ENCODE data around the gene PLEKHG7. TPM values are rescaled to one million over a fixed set of nuclear protein-coding genes. Genes with fewer than 3 reads are reported as not detected.

The PLEKHG7 gene
- total and polyA plus RNA-seq, 2 of the 8 experiments (the other 6 are each of a cell fraction or from before 2014, with no cell fraction given) = not detected

DNA sequence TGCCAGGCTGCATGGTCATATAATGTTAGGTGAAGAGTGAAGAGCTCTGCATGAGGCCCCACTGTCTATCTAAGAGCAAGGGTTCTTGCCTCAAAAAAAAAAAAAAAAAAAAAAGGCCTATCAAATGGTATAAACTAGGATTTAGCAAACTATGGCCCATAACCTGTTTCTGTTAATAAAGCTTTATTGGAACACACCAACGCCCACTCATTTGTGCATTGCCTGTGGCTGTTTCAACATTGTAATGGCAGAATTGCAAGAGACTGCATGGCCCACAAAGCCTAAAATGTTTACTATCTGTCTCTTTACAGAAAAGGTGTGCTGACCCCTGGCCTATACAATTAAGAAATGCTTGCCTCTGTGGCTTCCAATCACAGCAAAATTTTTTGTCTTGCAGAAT, 12.8 kb downstream of the PLEKHG7 start:
- Histone ChIP-seq H3K18ac (ENCODE audit: extremely low read depth, low read length) (no peak overlapping the region), H3K4me1 (replicated peaks in 1 of 4; ENCODE audit: control insufficient read depth in 3 of 4, insufficient read depth in 4 of 4, low read length in 3 of 4) (peaks cover 0 to 2% (median 0%) of the 10 kb centered on the region in 4 experiments; a peak in 1 of 7 replicates), H3K23me2 (ENCODE audit: low read depth, low read length) (no peaks in the 10 kb centered on the region), H4K8ac (ENCODE audit: extremely low read depth, insufficient read depth, low read length) (no peak overlapping the region), H3K4ac (replicated peaks; ENCODE audit: insufficient read length, low read depth, low read length) (no peak overlapping the region), H3K23ac (ENCODE audit: insufficient read length) (no peak overlapping the region), H3K79me1 (ENCODE audit: low read depth, low read length) (no peaks in the 10 kb centered on the region), H3K4me2 (ENCODE audit: insufficient read depth in 1 of 2, low read depth in 2 of 2, low read length in 2 of 2) (no peak overlapping the region), H3K27me3 (replicated peaks in 1 of 4; ENCODE audit: control insufficient read depth in 3 of 4, extremely low read depth in 1 of 4, insufficient read depth in 3 of 4, low read length in 3 of 4) (no peaks in the 10 kb centered on the region), H2BK5ac (ENCODE audit: low read depth, low read length) (no peak overlapping the region), H3K36me3 (ENCODE audit: control insufficient read depth in 2 of 4, insufficient read depth in 4 of 4, low read length in 3 of 4) (no peaks in the 10 kb centered on the region), H3K9ac (replicated peaks in 1 of 4; ENCODE audit: extremely low read depth in 1 of 4, low read depth in 3 of 4, low read length in 3 of 4) (no peak overlapping the region), H3K14ac (ENCODE audit: insufficient read length) (no peak overlapping the region), H2BK12ac (ENCODE audit: low read depth, low read length) (no peak overlapping the region), H2BK120ac (replicated peaks; ENCODE audit: low read depth, low read length) (no peak overlapping the region), H3K9me3 (ENCODE audit: insufficient read depth in 2 of 2, low read depth in 1 of 2, low read length in 1 of 2) (no peaks in the 10 kb centered on the region), H4K20me1 (replicated peaks in 1 of 2; ENCODE audit: control insufficient read depth in 1 of 2, insufficient read depth in 2 of 2, low read length in 2 of 2) (no peaks in the 10 kb centered on the region), H2AFZ (ENCODE audit: low read length) (no peak overlapping the region), H3K4me3 (ENCODE audit: extremely low read depth in 1 of 4, insufficient read depth in 2 of 4, low read depth in 3 of 4, low read length in 4 of 4) (no peak overlapping the region), H4K5ac (ENCODE audit: insufficient read length, low read depth, low read length) (no peak overlapping the region), H3K27ac (ENCODE audit: low read depth, low read length) (no peak overlapping the region), H2BK20ac (ENCODE audit: low read length) (no peak overlapping the region), H4K91ac (replicated peaks; ENCODE audit: insufficient read length, low read length) (no peak overlapping the region), H3K79me2 (ENCODE audit: control insufficient read depth in 1 of 2, insufficient read depth in 2 of 2, low read length in 2 of 2) (no peaks in the 10 kb centered on the region), H2BK15ac (ENCODE audit: low read length) (no peak overlapping the region), H2AK5ac (ENCODE audit: low read depth, low read length) (no peak overlapping the region), H3K56ac (replicated peaks; ENCODE audit: insufficient read length, low read depth, low read length) (no peak overlapping the region)
- TF ChIP-seq SIX5 (IDR thresholded peaks at IDR 0.05; ENCODE audit: low read depth, low read length) = no peak
- TF ChIP-seq, protein P1, sequence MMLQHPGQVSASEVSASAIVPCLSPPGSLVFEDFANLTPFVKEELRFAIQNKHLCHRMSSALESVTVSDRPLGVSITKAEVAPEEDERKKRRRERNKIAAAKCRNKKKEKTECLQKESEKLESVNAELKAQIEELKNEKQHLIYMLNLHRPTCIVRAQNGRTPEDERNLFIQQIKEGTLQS (IDR thresholded peaks at IDR 0.05; ENCODE audit: insufficient read depth, low read depth, low read length) = no peak
- no peak for TF ChIP-seq NRF1 (IDR thresholded peaks at IDR 0.05; ENCODE audit: low read depth, low read length)
- TF ChIP-seq TBP (IDR thresholded peaks at IDR 0.05; ENCODE audit: low read depth, low read length) = no peak
- no peak for FAIRE-seq
- ChIA-PET POLR2A (ENCODE audit: partially characterized antibody) (no interaction called here), CTCF (ENCODE audit: partially characterized antibody) (interaction anchor here (2.1 kb wide), 1 partner anchor 13 kb away, joined by 5 read pairs; the partner anchor contains the start of gene PLEKHG7)
- WGBS, 2 experiments (ENCODE audit: extremely low coverage in 1 of 2, insufficient coverage in 1 of 2, insufficient read length in 1 of 2, insufficient replicate concordance in 2 of 2, low coverage in 1 of 2, low lambda C conversion rate in 2 of 2, missing lambda C conversion rate in 1 of 2) = 93% methylated on average over 1 of the region's 1 CpG; no CpG with 5 or more reads in 1 of the 2 experiments
- no peak for DNase-seq (ENCODE audit: low read depth in 1 of 2, low spot score in 2 of 2)

Measured in H1 (cell line).